HL-60 (cell line): ENCODE results near the gene PRCP.
"Not testable (repeated sequence)": the region's sequence is repeated elsewhere in the genome, so short reads cannot be mapped to it uniquely, and the experiment has no call there.

Experiments
- DNase-seq, 2 experiments: peaks; one replicate each; pipeline ENCODE4 v3.0.0-alpha.2; 2010 to 2020; ENCODE audit warnings: low read depth in 1 of 2, low spot score in 1 of 2
- H3K27ac ChIP-seq: fragments of 250-450 bp; sonication (Bioruptor Pico); replicated peaks from 2 replicates; pipeline ENCODE4 v1.5.1; 2020; ENCODE audit warnings: mild to moderate bottlenecking, moderate library complexity
- H3K27me3 ChIP-seq: fragments of 250-450 bp; sonication (Bioruptor Pico); 2 replicates; pipeline ENCODE4 v1.5.1; 2021; ENCODE audit warnings: mild to moderate bottlenecking, moderate library complexity; ENCODE audit not compliant: insufficient read depth, poor library complexity, severe bottlenecking
- H3K4me3 ChIP-seq: replicated peaks from 2 replicates; pipeline ENCODE4 v1.5.1; 2011; ENCODE audit warnings: mild to moderate bottlenecking, control low read depth, low read length; ENCODE audit not compliant: insufficient read depth
- GABPA ChIP-seq: IDR thresholded peaks from 2 replicates; pipeline ENCODE4 v1.6.1; 2012; ENCODE audit warnings: low read depth
- POLR2AphosphoS5 ChIP-seq: IDR thresholded peaks from 2 replicates; pipeline ENCODE4 v1.6.1; 2012; ENCODE audit warnings: low read depth
- SPI1 ChIP-seq: IDR thresholded peaks from 2 replicates; pipeline ENCODE4 v1.6.1; 2012; ENCODE audit warnings: low read depth, mild to moderate bottlenecking, borderline replicate concordance
- long read RNA-seq: library from polyadenylated mRNA; unstranded; transcript quantifications from one replicate; pipeline ENCODE4 v2.0.0, GENCODE V29; 2020
- TF ChIP-seq, protein P1 (sequence below): IDR thresholded peaks from one replicate; pipeline ENCODE4 v1.5.1; 2011; ENCODE audit warnings: low read length, control low read depth, inconsistent platforms; ENCODE audit not compliant: insufficient read depth
- TF ChIP-seq, protein P2 (sequence below): IDR thresholded peaks from 2 replicates; pipeline ENCODE4 v1.6.1; 2012; ENCODE audit warnings: low read depth; ENCODE audit not compliant: insufficient replicate concordance

Gene PRCP
- long read RNA-seq, transcript PRCP-201 (9 exons, 3,090 nt) = major isoform, 421 of 447 reads
- long read RNA-seq, partial matches to known transcripts = 13 of 447 reads
- long read RNA-seq, other reads (novel, unspliced or antisense) = 11 of 447 reads

DNA sequence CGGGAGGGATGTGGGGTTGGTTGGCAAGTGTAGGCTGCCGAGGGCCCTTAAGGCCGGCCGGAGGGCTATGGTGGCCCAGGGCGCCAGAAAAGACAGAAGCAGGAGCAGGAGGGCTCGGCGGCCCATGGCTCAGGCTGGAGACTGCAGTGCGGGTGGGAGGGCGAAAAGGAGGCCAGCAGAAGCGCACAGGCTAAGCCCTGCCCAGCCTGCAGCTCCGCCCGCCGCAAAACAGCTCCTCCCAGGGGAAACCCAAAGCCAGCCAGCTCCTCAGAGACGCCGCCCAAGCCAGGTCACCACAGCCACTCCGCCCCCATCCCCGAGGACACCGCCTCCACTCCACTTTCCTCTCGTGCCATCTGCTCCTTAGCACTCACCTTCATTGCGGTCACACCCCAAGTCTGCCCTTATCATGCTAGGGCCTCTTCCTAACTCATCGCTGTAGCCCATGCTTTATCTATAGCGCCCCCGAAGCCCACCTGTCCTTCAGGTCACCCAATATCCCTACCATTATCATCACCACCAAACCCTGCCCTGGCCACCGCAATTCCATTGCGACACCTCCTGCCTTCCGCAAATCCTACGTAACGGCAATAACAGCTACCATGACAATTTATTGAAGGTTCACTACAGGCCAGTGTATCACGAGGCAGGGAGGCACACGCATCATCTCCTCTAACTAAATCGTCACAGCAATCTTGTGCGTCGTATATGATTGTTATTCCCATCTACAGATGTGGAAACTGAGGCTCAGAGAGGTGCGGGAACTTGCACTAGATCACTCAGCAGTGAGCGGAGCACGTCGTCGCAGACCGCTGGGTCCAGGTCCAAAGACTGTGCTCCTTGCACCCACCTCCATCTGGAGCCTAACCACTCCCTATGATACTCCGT, at the start of gene PRCP:
Gene PRCP, minus strand, starts transcription at position 154 of the 888 bp plus-strand sequence. Its CDS starts 28 bp downstream, at position 126.
- Histone ChIP-seq H3K27me3 (no peaks in the 10 kb centered on the region), H3K27ac (peak within 1 kb of the TSS; percentile 92), H3K4me3 (peak within 1 kb of the TSS; percentile 63)
- TF ChIP-seq SPI1 (peak; percentile 80), POLR2AphosphoS5 (peak; percentile 83)
- TF ChIP-seq, protein P1, sequence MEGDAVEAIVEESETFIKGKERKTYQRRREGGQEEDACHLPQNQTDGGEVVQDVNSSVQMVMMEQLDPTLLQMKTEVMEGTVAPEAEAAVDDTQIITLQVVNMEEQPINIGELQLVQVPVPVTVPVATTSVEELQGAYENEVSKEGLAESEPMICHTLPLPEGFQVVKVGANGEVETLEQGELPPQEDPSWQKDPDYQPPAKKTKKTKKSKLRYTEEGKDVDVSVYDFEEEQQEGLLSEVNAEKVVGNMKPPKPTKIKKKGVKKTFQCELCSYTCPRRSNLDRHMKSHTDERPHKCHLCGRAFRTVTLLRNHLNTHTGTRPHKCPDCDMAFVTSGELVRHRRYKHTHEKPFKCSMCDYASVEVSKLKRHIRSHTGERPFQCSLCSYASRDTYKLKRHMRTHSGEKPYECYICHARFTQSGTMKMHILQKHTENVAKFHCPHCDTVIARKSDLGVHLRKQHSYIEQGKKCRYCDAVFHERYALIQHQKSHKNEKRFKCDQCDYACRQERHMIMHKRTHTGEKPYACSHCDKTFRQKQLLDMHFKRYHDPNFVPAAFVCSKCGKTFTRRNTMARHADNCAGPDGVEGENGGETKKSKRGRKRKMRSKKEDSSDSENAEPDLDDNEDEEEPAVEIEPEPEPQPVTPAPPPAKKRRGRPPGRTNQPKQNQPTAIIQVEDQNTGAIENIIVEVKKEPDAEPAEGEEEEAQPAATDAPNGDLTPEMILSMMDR = no peak
- TF ChIP-seq, protein P2, sequence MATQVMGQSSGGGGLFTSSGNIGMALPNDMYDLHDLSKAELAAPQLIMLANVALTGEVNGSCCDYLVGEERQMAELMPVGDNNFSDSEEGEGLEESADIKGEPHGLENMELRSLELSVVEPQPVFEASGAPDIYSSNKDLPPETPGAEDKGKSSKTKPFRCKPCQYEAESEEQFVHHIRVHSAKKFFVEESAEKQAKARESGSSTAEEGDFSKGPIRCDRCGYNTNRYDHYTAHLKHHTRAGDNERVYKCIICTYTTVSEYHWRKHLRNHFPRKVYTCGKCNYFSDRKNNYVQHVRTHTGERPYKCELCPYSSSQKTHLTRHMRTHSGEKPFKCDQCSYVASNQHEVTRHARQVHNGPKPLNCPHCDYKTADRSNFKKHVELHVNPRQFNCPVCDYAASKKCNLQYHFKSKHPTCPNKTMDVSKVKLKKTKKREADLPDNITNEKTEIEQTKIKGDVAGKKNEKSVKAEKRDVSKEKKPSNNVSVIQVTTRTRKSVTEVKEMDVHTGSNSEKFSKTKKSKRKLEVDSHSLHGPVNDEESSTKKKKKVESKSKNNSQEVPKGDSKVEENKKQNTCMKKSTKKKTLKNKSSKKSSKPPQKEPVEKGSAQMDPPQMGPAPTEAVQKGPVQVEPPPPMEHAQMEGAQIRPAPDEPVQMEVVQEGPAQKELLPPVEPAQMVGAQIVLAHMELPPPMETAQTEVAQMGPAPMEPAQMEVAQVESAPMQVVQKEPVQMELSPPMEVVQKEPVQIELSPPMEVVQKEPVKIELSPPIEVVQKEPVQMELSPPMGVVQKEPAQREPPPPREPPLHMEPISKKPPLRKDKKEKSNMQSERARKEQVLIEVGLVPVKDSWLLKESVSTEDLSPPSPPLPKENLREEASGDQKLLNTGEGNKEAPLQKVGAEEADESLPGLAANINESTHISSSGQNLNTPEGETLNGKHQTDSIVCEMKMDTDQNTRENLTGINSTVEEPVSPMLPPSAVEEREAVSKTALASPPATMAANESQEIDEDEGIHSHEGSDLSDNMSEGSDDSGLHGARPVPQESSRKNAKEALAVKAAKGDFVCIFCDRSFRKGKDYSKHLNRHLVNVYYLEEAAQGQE = no peak
- peak; percentile 80 to 98 for DNase-seq

DNA sequence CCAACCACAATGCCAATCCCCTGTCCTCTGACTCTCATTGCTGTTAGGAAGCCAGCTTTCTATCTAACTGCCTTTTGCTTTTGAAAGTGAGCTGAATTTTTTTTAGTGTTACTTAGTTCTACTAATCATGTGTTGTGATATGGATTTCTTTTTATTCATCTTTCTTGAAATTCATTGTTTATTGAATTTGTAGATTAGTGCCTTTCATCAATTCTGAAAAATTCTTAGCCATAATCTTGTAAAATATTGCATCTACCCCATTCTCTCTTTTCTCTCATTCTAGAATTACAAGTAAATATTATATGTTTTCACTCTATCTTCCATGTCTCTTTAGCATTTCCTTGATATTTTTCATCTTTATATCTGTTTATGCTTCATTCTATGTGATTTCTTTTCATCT, 49.1 kb upstream of the PRCP start:
- DNase-seq = no peak
- no peak overlapping the region for H3K27ac ChIP-seq
- TF ChIP-seq, protein P1 = no peak
- TF ChIP-seq GABPA (no peak), POLR2AphosphoS5 (no peak), SPI1 (no peak)
- TF ChIP-seq, protein P2 = no peak
- no peaks in the 10 kb centered on the region for H3K27me3 ChIP-seq
- no peak overlapping the region for H3K4me3 ChIP-seq

DNA sequence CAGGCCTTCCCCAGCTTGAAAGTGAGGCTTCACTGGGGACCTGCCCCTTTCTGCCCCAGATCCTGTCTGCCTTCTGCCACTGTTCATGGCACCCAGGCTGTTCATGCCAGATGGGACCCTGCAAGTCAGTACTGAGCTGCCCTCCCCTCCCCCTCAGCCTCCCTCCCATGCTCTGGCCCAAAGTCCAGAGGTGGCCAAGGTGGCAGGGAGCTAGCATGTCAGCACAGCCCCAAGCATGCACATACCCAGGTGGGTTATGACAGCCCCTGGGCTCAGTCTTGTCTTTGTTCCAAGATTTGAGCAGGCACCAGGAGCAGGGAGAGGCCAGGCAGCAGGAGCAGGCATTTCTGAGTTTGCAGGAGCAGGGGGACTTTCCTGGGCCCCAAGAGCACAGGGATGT, 45.5 kb upstream of the PRCP start:
- Histone ChIP-seq H3K27ac (no peak overlapping the region), H3K27me3 (no peaks in the 10 kb centered on the region), H3K4me3 (no peak overlapping the region)
- DNase-seq = no peak
- TF ChIP-seq, protein P1 = no peak
- TF ChIP-seq, protein P2 = no peak
- TF ChIP-seq POLR2AphosphoS5 = no peak
- no peak for TF ChIP-seq SPI1
- no peak for TF ChIP-seq GABPA

DNA sequence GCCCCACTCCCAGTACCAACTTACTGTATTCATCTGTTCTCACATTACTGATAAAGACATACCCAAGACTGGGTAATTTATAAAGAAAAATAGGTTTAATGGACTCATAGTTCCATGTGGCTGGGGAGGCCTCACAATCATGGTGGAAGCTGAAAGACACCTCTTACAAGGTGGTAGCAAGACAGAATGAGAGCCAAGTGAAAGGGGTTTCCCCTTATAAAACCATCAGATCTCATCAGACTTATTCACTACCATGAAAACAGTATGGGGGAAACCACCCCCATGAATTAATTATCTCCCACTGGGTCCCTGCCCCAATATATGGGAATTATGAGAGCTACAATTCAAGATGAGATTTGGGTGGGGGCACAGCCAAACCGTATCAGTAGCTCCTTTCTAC, 44.8 kb upstream of the PRCP start:
- H3K27ac ChIP-seq, H3K4me3 ChIP-seq, H3K27me3 ChIP-seq, DNase-seq: not testable (repeated sequence)
